Fibroblast of mammary gland (primary cell): ENCODE measurements around the gene ZNF33B.
A peak's percentile ranks its signal among the peaks of the same experiment; 100 is the strongest.
"Not testable (repeated sequence)": the region's sequence is repeated elsewhere in the genome, so short reads cannot be mapped to it uniquely, and the experiment has no call there.

ENCODE experiments used
- DNase-seq: peaks from one replicate; pipeline ENCODE4 v3.0.0-alpha.2; 2010; ENCODE audit warnings: low read depth
- H3K4me3 ChIP-seq: 2 replicates; pipeline ENCODE4 v1.5.1; 2011; ENCODE audit warnings: low read depth, mild to moderate bottlenecking, low read length, moderate library complexity; ENCODE audit not compliant: control insufficient read depth
- CTCF ChIP-seq: conservative IDR thresholded peaks from 2 replicates; pipeline ENCODE4 v1.5.1; 2011; ENCODE audit warnings: low read depth, low read length, inconsistent platforms; ENCODE audit not compliant: control insufficient read depth, insufficient read depth

Gene ZNF33B

GRCh38 chr10:42583828-42584227 is 54.5 kb downstream of the ZNF33B start:
- no peak for TF ChIP-seq CTCF
- no peak for DNase-seq
- no peak overlapping the region for H3K4me3 ChIP-seq

DNA sequence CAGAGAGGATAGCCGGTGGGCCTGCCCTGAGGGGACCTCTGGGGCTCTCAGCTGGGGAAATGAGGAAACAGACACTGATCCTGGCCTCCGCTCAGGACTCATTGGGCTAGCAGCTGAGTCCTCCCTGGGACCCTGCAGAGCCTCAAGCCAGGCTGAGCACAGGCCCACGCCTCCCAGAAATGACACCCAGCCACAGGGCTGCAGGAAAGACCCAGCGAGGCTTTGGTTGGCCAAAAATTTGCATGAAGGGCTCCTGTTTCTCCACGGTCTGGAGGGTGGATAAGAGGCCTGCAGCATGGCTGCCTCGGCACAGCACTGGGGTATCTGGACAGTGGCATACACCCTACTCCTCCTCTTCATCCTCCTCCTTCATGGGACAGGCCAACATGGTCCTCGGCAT is 60.4 kb downstream of the ZNF33B start:
- no peak for TF ChIP-seq CTCF
- no peak overlapping the region for H3K4me3 ChIP-seq
- no peak for DNase-seq

DNA sequence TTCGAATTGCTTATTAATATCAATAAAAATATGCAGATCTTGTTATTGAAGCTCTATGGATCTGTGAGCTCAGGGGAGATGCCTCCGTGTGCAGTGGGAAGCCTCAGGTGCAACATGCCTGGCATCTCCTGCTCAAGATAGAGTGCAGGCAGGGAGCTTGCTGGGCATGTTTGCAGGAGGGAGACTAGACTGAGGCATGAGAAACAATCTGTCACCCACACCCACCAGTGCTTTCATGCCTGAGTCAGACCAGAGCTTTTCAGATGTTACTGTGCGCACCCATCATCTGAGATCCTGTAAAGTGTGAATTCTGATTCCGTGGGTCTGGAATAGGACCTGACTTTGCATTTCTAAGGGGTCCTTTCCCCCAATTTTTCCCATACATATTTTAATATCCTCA is 62.0 kb downstream of the ZNF33B start:
- DNase-seq: no peak
- no peak overlapping the region for H3K4me3 ChIP-seq
- no peak for TF ChIP-seq CTCF

- DNase-seq: no peak
- TF ChIP-seq CTCF: no peak
- H3K4me3 ChIP-seq: no peak overlapping the region
Measured at GRCh38 chr10:42574336-42574735, 64.0 kb downstream of the ZNF33B start.

GRCh38 chr10:42556931-42557330 is 81.4 kb downstream of the ZNF33B start:
- no peak for TF ChIP-seq CTCF
- DNase-seq: no peak
- H3K4me3 ChIP-seq: no peak overlapping the region

GRCh38 chr10:42553576-42553975 is 84.8 kb downstream of the ZNF33B start:
- peak overlapping the region; percentile 88 for H3K4me3 ChIP-seq
- DNase-seq: not testable (repeated sequence)

DNA sequence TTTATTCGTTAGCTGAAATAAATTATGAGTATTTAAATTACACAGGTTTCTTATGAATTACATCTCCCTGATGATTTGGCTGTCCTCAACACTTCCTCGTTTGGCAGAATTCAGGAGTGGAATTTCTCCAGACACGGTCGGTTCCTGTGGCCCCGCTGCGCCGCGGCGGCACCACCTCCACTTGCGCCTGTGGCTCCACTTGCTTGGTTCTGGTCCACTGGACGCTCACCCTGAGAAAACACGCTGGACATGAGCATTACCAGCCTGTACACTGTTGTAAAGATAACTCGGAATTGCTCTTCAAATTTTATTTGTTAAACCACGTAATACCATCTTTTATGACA is 85.3 kb downstream of the ZNF33B start:
- no peak for TF ChIP-seq CTCF
- no peak for DNase-seq
- peak overlapping the region; percentile 88 for H3K4me3 ChIP-seq
